DMS 273 (cell line): Measurements from ENCODE around the gene GPBP1L1.
"Not testable (repeated sequence)": the region's sequence is repeated elsewhere in the genome, so short reads cannot be mapped to it uniquely, and the experiment has no call there.

Experiments
- DNase-seq: peaks from one replicate; lab custom pipeline; 2025; ENCODE audit not compliant: unreplicated experiment; lab: John Stamatoyannopoulos, UW

GPBP1L1 gene

GRCh38 chr1:45682942-45683341, 3.4 kb downstream of the GPBP1L1 start:
- no peak for DNase-seq

DNA sequence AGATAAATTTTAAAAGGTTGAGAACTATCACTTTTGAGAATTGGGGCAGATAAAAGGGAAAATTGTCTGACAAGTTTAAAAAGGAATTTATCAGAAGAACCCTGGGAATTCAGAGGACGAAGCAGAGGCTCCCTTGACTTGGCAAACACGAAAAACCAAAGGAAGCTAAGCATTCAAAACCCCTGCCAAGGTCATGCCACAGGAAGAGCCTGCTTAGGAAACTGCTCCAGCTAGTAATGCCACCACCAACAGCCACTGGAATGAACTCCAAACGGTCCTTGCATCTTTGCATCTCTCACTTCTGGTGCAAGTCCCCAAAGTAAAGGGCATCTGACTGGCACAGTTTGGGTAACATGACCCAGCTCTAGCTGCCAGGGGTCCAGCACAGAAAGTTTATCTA, 7.2 kb downstream of the GPBP1L1 start:
- DNase-seq, result no peak

GRCh38 chr1:45678489-45678888, 7.8 kb downstream of the GPBP1L1 start:
- DNase-seq, result no peak

GRCh38 chr1:45677751-45678245, 8.5 kb downstream of the GPBP1L1 start:
- DNase-seq, result no peak

- DNase-seq, result not testable (repeated sequence)
Measured at GRCh38 chr1:45676553-45676952, 9.8 kb downstream of the GPBP1L1 start.

- no peak for DNase-seq
Measured at GRCh38 chr1:45674478-45674877, 11.9 kb downstream of the GPBP1L1 start.

DNA sequence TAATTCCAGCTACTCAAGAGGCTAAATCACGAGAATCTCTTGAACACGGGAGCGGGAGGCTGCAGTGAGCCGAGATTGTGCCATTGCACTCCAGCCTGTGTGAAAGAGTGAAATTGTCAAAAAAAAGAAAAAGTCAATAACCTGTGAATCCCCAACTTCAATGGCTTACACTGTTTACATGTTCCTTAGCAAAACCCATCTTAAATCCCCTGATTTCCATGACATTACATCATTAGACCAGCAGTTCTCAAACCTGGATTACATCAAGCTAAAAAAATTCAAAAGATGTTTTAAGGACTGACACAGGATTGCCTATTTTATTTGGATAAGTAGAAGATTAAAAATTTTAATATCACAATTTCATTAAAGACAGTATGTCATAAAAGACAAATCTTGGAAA, 12.4 kb downstream of the GPBP1L1 start:
- DNase-seq, result no peak

GRCh38 chr1:45669859-45670655, 16.3 kb downstream of the GPBP1L1 start:
- no peak for DNase-seq

GRCh38 chr1:45669379-45669778, 17.0 kb downstream of the GPBP1L1 start:
- DNase-seq, result no peak

DNA sequence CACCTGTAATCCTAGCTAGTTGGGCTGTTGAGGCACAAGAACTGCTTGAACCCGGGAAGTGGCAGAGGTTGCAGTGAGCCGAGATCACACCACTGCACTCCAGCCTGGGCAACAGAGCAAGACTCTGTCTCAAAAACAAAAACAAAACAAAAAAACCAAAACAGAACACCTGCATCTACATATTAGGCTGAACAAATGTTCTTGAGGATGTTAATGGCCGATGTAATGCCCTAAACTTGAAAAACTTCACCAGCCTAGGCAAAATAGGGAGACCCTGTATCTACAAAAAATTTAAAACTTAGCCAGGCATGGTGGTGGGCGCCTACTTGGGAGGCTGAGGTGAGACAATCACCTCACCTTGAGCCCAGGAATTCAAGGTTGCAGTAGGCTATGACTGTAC, 17.8 kb downstream of the GPBP1L1 start:
- no peak for DNase-seq

DNA sequence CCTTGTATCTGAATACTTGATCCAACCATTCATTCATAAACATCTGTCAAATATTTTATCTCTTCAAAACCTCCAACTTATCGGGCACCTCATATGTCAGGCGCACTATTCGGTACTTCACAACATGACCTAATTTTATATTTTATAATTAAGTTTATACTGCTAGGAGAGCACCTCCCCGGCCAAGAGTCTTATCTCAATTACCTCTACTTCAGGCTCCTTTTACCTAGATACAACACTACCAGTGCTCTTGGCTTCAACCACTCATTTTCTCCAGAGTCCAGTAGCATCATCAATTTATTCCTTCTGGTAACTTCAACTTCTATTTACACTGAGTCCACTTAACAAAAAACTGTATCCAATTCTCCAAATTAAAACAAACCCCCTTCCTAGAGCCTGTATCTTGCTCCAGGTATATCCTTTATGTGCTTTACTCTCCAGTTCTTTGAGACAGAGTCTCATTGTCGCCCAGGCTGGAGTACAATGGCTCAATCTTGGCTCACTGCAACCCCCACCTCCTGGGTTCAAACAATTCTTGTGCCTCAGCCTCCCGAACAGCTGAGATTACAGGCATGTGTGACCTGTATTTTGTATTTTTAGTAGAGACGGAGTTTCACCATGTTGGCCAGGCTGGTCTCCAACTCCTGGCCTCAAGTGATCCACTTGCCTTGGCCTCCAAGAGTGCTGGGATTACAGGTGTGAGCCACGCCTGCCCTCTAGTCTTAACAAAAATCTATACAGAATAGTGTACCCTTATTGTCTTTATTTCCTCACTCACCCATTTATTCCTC, 18.8 kb downstream of the GPBP1L1 start:
- no peak for DNase-seq

DNA sequence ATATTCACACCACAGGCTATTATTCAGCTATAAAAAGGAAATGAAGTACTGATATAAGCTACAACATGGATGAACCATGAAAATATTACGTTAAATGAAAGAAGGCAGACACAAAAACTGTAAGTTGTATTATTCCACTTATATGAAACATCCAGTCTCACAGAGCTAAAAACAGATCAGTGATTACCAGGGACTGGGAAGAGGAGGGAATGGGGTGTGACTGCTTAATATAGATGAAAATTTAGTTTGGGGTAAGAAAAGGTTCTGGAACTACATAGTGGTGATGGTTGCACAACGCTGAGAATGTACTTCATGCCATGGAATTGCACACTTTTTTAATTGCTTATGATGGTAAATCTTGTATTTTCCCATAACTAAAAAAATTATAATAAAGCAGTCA, 19.5 kb downstream of the GPBP1L1 start:
- no peak for DNase-seq

- no peak for DNase-seq
Measured at GRCh38 chr1:45660336-45660735, 26.0 kb downstream of the GPBP1L1 start.

GRCh38 chr1:45659222-45659621, 27.1 kb downstream of the GPBP1L1 start:
- no peak for DNase-seq

GRCh38 chr1:45658171-45658570, 28.2 kb downstream of the GPBP1L1 start:
- DNase-seq, result no peak

- DNase-seq, result no peak
Measured at GRCh38 chr1:45656573-45657226, 29.6 kb downstream of the GPBP1L1 start.

GRCh38 chr1:45654540-45655280, 31.6 kb downstream of the GPBP1L1 start:
- DNase-seq, result no peak

DNA sequence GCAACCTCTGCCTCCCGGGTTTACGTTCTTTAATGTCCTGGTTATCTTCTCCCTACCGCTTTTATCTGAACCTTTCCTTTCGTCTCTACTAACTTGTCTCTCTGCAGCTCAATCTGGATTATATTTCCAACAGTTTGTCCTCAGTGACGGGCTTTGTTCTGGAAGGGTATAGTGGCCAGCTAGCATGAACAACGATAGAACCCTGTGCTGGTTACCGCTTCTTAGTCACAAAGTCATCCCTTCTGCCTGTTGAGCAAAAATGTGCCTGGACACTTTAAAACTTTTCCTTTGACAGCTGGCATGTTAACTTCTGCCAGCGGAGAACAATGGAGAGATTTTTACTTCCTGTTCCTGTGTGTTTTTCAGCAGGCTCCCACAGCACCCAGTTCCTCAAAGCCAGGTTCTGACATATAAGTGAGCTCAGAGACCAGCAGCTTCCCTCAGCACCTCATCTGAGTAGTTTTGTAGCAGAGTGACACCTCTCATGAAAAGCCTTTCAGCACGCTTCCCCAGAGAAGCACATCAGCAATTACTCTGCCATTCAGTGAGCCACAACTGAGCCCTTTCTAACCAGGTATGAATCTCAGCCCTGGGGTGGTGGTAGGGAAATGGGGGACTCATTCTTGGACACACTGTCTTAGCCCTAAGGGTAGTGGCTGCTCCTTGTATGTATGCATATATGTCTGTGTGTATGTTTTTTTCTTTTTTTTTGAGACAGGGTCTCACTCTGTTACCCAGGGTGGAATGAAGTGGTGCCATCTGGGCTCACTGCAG, 38.9 kb downstream of the GPBP1L1 start:
- DNase-seq, result no peak

GRCh38 chr1:45644661-45645060, 41.7 kb downstream of the GPBP1L1 start:
- no peak for DNase-seq

- DNase-seq, result no peak
Measured at GRCh38 chr1:45643978-45644377, 42.4 kb downstream of the GPBP1L1 start.
